Bone marrow (tissue), 2 donors: ENCODE results near the gene FLT1.
A peak's percentile ranks its signal among the peaks of the same experiment; 100 is the strongest.

Experiments
- DNase-seq, 2 donors: peaks; one replicate each; lab custom pipeline; 2025; lab: John Stamatoyannopoulos, UW

Gene FLT1

GRCh38 chr13:28426381-28426780 lies 68.5 kb downstream of the FLT1 start:
- DNase-seq, result no peak

DNA sequence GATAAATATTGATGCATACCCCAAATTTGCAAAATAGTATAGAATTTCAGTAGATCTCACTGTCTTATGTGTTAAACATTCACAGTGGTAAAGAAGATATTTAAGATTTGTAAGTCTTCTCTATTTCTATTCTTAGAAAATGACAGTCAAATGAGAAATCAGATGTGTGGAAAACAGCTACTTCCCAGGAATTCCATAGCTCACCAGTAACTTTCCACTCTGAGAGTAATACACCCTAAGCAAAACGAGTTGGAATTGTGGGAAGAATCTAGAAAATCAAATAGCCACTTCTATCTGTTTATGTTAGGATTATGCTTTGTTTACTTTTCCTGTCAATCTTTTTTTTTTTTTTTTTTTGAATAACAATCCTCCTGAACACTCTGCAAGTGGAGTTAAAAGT lies 69.1 kb downstream of the FLT1 start:
- DNase-seq, result no peak

- DNase-seq, result no peak
Measured at GRCh38 chr13:28424541-28424940, 70.4 kb downstream of the FLT1 start.

DNA sequence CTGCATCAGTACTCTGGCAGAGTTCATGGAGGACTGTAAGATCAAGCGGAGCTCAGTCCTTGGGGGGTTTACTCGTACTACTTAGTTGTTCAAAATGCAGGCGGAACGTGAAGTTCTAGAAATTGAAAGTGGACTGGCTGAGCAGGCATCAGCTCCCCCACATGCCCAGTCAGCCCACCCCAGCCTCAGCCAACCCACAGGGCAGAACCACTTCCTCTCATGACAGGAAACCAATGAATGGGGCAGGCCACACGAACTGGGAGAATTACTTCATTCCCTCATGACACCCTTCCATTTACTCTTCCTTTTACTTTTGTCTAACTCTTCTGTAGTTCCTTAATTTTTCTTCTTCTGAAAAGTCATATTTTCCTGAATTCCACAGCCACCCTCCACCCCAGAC lies 71.9 kb downstream of the FLT1 start:
- DNase-seq, result peak; percentile 15 to 89

GRCh38 chr13:28421676-28422410 lies 73.1 kb downstream of the FLT1 start:
- no peak for DNase-seq

DNA sequence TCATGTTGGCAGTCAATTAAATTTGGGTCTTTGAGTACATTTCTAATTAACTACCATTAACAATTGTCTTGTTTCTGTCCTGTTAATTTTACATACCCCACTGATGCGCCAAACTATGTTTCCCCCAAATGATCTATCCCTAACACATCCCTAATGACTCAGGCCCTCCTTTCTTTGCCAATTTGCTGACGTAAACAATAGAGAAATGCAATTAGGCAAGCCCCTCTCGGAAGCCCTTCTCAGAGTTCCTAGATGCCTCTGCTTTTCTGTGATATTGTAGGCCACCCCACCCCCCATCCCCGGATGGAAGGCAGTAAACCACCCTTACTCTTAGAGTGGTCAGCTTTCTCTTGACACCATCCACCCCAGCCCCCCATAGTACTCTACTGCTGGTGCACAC lies 74.2 kb downstream of the FLT1 start:
- no peak for DNase-seq

DNA sequence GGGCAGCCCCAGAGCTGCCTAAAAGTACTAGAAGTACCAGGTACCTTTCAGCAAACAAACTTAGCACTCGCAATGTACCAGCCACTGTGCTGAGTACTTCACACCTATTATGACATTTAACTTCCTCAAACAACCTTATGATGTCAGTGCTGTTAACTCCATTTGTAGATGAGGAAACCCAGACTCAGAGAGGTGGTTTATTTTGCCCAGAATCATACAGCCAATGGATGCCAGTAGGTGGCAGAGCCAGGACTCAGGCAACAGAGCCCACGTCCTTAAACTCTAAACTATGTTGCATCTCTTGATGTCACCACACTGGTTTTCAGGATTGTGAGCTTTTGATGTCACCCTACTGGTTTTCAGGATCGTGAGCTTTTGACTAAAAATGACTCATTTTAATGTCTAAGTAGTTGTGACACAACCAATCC lies 78.9 kb downstream of the FLT1 start:
- DNase-seq, result no peak

- no peak for DNase-seq
Measured at GRCh38 chr13:28413999-28414398, 80.9 kb downstream of the FLT1 start.

- DNase-seq, result no peak
Measured at GRCh38 chr13:28412981-28413380, 81.9 kb downstream of the FLT1 start.

GRCh38 chr13:28411831-28412353 lies 83.0 kb downstream of the FLT1 start:
- peak in 1 of 2 donors; percentile 38 for DNase-seq

- DNase-seq, result no peak
Measured at GRCh38 chr13:28410096-28410495, 84.8 kb downstream of the FLT1 start.

- DNase-seq, result no peak
Measured at GRCh38 chr13:28409648-28410047, 85.3 kb downstream of the FLT1 start.

GRCh38 chr13:28408863-28409262 lies 86.1 kb downstream of the FLT1 start:
- DNase-seq, result no peak

- DNase-seq, result peak in 1 of 2 donors; percentile 55
Measured at GRCh38 chr13:28408235-28408848, 86.6 kb downstream of the FLT1 start.

DNA sequence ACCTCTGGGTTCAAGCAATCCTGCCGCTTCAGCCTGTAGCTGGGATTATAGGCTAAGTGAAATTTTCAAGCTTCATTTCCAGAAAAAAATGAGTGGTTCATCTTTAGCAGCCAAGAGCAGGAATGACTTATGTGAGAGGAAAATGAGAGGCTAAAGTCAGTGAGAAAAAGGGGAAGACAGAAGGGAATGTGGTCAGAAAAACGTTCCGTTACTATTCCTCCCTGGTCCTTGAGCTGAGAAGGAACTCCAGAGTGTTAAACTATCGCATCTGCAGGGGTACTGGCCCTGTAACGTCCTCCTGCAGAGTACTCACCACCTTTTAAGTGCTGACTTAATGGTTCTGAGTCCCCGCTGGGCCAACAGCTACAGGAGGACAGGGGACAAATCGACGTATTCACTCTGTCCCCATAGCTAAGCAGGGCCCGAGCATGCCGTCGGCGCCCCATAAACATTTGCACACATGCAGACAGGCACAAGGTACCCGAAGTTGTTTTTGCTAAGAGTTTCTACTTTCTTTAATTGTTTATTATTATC lies 88.1 kb downstream of the FLT1 start:
- no peak for DNase-seq

DNA sequence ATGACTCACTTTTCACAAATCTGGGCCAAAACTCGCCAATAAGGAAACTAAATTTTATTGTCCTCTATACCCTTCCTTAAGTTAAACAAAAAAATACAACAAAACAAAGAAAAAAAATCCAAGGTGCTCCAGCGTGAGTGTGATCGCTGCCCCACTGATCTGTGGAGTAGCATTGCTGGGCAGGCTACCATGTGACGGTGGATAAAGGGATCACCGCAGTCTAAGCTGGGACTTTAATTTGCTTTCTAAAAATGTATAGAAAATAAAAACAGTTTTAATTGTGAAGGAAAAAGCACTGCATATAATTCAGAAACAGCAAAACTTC lies 92.9 kb downstream of the FLT1 start:
- peak in 1 of 2 donors; percentile 9 for DNase-seq

- no peak for DNase-seq
Measured at GRCh38 chr13:28401303-28402056, 93.4 kb downstream of the FLT1 start.

DNA sequence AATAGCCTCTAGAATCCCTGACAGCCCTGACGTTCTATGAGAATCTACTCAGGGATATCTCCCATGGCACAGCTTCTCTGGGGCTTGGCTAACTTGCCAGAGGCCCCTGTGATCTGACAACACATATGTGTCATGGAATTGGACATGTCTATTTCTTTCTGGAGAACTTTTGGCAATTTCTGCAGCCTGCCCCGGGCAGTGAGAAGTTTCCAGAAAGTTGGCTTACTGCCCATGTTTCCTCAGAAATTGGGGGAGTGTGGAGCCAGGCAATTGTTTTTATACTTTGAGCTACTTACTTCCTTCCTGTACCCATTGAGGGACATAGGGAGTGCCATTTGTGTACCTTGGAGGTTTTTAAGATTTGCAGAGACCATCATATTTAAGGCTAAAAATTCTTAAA lies 98.9 kb downstream of the FLT1 start:
- DNase-seq, result no peak

DNA sequence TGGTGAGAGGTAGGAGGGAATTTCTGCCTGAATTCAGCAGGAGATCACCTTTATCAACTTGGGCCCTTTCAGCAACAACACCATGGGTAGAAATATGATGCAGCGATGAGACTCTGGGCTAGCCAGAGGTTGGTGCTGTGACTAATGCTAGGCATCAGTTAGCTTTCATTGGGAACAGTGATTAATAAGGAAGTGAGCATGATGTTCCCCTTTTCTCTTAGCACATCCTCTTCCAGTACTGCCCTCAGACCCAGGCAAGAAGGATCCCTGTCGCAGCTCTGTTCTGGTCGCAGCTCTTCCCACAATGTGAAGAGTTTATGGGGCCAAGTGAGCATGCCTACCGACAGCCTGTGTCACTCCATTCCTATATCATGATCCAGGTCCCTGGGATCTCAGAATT lies 100.5 kb downstream of the FLT1 start:
- DNase-seq, result peak in 1 of 2 donors; percentile 49

- no peak for DNase-seq
Measured at GRCh38 chr13:28392896-28393505, 101.9 kb downstream of the FLT1 start.

DNA sequence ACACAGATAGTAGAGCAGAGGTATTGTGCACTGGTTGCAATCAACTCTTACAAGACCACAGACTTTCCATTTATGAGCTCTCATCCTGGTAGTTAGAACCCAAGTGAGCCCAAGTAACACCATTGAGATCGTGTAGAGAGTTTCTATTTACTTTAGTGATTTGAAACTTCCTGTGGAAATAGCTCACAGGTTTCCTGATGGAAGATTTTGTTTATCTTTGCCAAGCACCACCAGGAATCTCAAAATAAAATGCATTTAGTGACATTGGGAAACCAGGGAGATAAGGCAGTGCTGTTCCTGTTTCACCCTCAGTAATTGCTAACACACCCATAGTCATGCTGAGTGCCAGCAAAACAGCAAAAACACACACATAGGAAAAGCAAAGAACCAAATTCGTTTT lies 102.5 kb downstream of the FLT1 start:
- no peak for DNase-seq
